Retinal pigment epithelial cell (primary cell): ENCODE measurements around the gene SH2D2A.

ENCODE experiments used
- DNase-seq: peaks from one replicate; pipeline ENCODE4 v3.0.0-alpha.2; 2010; ENCODE audit warnings: low read depth
- H3K4me3 ChIP-seq: 2 replicates; pipeline ENCODE4 v1.5.1; 2011; ENCODE audit warnings: mild to moderate bottlenecking, low read length, control low read depth, moderate library complexity
- TF ChIP-seq, protein P1 (sequence below): conservative IDR thresholded peaks from 2 replicates; pipeline ENCODE4 v1.5.1; 2011; ENCODE audit warnings: low read depth, low read length, control low read depth, inconsistent platforms

Gene SH2D2A

DNA sequence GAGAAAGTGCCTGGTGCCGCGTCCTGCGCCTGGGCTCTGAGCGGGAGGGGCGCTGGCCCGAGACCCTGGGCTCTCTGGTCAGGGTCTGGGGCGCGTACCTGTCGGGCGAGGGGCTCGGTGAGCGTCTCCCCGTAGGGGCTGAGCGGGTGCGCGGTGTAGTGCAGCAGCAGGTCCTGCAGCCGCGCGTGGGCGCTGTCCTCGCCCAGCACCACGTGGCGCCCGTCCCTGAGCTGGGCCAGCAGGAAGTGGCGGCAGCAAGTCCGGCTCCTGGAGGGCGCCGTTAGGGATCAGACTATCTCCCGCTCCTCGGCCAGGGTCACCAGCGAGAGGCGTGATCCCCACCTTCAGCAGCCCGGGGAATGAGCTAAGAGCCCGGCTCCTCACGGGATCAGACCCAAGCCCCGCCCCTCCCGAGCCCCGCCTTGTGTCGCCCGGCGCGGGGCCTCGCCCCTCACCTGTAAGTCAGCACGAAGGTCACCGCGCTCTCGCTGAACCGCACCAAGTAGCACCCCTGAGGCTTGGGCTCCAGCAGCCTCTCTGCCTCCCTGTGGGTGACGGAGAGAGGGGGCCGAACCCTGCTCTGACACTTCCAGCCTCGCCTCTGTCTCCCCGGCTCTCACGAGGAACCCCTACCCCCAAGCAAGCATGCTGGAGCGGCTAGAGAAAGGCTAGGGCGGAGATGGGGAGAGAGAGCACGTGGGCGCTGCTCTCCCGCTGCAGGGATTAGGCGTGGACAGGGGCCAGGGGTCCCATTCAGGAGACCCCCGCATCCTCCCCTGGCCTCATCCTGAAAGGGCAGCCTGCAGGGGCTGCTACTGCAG lies 2.7 kb downstream of the SH2D2A start:
- no peak for DNase-seq
- peak overlapping the region; percentile 40 for H3K4me3 ChIP-seq

GRCh38 chr1:156813298-156813697 lies 3.4 kb downstream of the SH2D2A start:
- DNase-seq, result no peak
- TF ChIP-seq, protein P1, sequence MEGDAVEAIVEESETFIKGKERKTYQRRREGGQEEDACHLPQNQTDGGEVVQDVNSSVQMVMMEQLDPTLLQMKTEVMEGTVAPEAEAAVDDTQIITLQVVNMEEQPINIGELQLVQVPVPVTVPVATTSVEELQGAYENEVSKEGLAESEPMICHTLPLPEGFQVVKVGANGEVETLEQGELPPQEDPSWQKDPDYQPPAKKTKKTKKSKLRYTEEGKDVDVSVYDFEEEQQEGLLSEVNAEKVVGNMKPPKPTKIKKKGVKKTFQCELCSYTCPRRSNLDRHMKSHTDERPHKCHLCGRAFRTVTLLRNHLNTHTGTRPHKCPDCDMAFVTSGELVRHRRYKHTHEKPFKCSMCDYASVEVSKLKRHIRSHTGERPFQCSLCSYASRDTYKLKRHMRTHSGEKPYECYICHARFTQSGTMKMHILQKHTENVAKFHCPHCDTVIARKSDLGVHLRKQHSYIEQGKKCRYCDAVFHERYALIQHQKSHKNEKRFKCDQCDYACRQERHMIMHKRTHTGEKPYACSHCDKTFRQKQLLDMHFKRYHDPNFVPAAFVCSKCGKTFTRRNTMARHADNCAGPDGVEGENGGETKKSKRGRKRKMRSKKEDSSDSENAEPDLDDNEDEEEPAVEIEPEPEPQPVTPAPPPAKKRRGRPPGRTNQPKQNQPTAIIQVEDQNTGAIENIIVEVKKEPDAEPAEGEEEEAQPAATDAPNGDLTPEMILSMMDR, result no peak
- peak overlapping the region; percentile 40 for H3K4me3 ChIP-seq

More for the DNA sequence above, 2.7 kb downstream of the SH2D2A start:
- TF ChIP-seq, protein P1, result peak; percentile 63

GRCh38 chr1:156812293-156812990 lies 4.2 kb downstream of the SH2D2A start:
- no peak for DNase-seq
- TF ChIP-seq, protein P1, result no peak
- no peak overlapping the region for H3K4me3 ChIP-seq

GRCh38 chr1:156811168-156811567 lies 5.5 kb downstream of the SH2D2A start:
- TF ChIP-seq, protein P1, result no peak
- DNase-seq, result no peak

GRCh38 chr1:156809711-156810366 lies 6.8 kb downstream of the SH2D2A start:
- TF ChIP-seq, protein P1, result no peak
- H3K4me3 ChIP-seq, result no peak overlapping the region
- no peak for DNase-seq

More at GRCh38 chr1:156811168-156811567, 5.5 kb downstream of the SH2D2A start:
- no peak overlapping the region for H3K4me3 ChIP-seq

GRCh38 chr1:156809281-156809680 lies 7.4 kb downstream of the SH2D2A start:
- TF ChIP-seq, protein P1, result no peak
- no peak for DNase-seq
- H3K4me3 ChIP-seq, result no peak overlapping the region
